ENCODE data around the gene ACOXL.

The ACOXL gene

GRCh38 chr2:111167863-111168162 lies 435.4 kb downstream of the ACOXL start:
- DNase-seq (ENCODE audit: low read depth) = no peak

All from stimulated activated CD8-positive, alpha-beta memory T cell treated with anti-CD3 and anti-CD28 coated beads, Interleukin-15, amount 100 ng/mL, for 1 hour (primary cell).